ENCODE results near the gene MZB1.
A peak's percentile ranks its signal among the peaks of the same experiment; 100 is the strongest.

GRCh38 chr5:139388198-139388821, 1.4 kb downstream of the MZB1 start:
- TF ChIP-seq, protein P1, sequence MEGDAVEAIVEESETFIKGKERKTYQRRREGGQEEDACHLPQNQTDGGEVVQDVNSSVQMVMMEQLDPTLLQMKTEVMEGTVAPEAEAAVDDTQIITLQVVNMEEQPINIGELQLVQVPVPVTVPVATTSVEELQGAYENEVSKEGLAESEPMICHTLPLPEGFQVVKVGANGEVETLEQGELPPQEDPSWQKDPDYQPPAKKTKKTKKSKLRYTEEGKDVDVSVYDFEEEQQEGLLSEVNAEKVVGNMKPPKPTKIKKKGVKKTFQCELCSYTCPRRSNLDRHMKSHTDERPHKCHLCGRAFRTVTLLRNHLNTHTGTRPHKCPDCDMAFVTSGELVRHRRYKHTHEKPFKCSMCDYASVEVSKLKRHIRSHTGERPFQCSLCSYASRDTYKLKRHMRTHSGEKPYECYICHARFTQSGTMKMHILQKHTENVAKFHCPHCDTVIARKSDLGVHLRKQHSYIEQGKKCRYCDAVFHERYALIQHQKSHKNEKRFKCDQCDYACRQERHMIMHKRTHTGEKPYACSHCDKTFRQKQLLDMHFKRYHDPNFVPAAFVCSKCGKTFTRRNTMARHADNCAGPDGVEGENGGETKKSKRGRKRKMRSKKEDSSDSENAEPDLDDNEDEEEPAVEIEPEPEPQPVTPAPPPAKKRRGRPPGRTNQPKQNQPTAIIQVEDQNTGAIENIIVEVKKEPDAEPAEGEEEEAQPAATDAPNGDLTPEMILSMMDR (IDR thresholded peaks at IDR 0.05; ENCODE audit: borderline replicate concordance, extremely low read depth, low read length, poor library complexity, severe bottlenecking): peak; percentile 55
- no peak for TF ChIP-seq EZH2 (IDR thresholded peaks at IDR 0.05; ENCODE audit: borderline replicate concordance, low read depth, low read length, severe bottlenecking)

Data from DND-41 (cell line).